ENCODE measurements around the gene IRF2.

DNA sequence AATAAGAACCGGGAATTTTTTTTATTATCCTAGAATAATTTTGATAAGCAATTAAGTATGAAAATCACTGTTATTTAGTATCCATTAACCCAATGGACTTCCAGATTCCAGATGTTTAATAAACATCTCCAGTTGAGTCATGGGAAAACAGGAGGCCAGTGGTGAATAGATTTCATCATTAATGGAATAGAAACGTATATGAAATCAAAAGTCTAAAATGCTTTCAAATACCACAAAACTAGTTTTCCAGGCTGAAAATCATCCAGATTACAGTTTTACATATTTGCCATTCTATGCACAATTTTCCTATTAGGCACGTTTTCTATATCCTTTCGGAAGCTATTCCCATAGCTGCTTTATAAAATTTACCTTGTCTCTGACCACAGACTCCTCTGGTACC is 35.0 kb downstream of the IRF2 start:
- TF ChIP-seq CSDC2 (CRISPR knock-in tag; IDR thresholded peaks at IDR 0.05) (no peak), BACH2 (CRISPR knock-in tag; IDR thresholded peaks at IDR 0.05; ENCODE audit: borderline replicate concordance) (no peak), TOX (CRISPR knock-in tag; IDR thresholded peaks at IDR 0.05; ENCODE audit: borderline replicate concordance) (no peak), ZFP30 (CRISPR knock-in tag; IDR thresholded peaks at IDR 0.05) (no peak)
- TF ChIP-seq, protein P1, sequence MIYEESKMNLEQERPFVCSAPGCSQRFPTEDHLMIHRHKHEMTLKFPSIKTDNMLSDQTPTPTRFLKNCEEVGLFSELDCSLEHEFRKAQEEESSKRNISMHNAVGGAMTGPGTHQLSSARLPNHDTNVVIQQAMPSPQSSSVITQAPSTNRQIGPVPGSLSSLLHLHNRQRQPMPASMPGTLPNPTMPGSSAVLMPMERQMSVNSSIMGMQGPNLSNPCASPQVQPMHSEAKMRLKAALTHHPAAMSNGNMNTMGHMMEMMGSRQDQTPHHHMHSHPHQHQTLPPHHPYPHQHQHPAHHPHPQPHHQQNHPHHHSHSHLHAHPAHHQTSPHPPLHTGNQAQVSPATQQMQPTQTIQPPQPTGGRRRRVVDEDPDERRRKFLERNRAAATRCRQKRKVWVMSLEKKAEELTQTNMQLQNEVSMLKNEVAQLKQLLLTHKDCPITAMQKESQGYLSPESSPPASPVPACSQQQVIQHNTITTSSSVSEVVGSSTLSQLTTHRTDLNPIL (CRISPR knock-in tag; IDR thresholded peaks at IDR 0.05; ENCODE audit: low read depth), result no peak
- TF ChIP-seq, protein P2, sequence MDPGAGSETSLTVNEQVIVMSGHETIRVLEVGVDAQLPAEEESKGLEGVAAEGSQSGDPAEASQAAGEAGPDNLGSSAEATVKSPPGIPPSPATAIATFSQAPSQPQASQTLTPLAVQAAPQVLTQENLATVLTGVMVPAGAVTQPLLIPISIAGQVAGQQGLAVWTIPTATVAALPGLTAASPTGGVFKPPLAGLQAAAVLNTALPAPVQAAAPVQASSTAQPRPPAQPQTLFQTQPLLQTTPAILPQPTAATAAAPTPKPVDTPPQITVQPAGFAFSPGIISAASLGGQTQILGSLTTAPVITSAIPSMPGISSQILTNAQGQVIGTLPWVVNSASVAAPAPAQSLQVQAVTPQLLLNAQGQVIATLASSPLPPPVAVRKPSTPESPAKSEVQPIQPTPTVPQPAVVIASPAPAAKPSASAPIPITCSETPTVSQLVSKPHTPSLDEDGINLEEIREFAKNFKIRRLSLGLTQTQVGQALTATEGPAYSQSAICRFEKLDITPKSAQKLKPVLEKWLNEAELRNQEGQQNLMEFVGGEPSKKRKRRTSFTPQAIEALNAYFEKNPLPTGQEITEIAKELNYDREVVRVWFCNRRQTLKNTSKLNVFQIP (CRISPR knock-in tag; IDR thresholded peaks at IDR 0.05; ENCODE audit: borderline replicate concordance, low read depth), result no peak
- TF ChIP-seq, protein P3, sequence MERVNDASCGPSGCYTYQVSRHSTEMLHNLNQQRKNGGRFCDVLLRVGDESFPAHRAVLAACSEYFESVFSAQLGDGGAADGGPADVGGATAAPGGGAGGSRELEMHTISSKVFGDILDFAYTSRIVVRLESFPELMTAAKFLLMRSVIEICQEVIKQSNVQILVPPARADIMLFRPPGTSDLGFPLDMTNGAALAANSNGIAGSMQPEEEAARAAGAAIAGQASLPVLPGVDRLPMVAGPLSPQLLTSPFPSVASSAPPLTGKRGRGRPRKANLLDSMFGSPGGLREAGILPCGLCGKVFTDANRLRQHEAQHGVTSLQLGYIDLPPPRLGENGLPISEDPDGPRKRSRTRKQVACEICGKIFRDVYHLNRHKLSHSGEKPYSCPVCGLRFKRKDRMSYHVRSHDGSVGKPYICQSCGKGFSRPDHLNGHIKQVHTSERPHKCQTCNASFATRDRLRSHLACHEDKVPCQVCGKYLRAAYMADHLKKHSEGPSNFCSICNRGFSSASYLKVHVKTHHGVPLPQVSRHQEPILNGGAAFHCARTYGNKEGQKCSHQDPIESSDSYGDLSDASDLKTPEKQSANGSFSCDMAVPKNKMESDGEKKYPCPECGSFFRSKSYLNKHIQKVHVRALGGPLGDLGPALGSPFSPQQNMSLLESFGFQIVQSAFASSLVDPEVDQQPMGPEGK (CRISPR knock-in tag; IDR thresholded peaks at IDR 0.05; ENCODE audit: borderline replicate concordance), result no peak
